ENCODE measurements around the gene AGXT.

DNA sequence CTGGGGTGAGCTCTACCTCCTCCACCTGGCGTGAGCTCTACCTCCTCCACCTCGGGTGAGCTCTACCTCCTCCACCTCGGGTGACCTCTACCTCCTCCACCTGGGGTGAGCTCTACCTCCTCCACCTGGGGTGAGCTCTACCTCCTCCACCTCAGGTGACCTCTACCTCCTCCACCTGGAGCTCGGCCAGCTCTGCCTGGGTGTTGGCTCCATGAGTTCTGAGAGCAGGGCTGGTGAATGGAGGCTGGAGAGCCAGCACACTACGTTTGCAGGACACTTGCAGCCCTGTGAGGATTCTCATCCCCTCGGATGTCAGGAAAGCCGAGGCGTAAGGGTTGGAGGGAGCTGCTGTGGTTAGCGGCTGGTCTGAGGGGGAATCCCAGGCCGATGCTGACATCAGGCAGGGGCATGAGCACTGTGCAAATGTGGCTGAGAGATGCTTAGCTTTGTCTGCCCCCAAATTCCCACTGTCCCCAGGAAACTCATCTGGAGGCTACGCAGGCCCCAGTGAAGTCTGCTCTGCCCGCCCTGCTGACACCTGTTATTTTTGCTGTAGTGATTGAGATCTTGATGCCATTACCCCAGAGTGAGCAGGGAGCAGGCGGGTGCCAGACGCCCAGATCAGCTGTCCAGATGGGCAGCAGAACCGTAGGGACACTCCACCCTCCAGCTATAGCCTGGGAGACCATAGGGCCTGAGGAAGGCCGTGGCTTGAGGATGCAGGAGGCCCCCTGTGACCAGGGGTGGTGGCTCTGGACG is 40.8 kb downstream of the AGXT start:
- TF ChIP-seq CTCF (conservative IDR thresholded peaks at IDR 0.05; ENCODE audit: low read length) (no peak), EZH2phosphoT487 (IDR thresholded peaks at IDR 0.05; ENCODE audit: borderline replicate concordance, low read depth, low read length) (no peak)
